HepG2 (cell line): ENCODE measurements around the gene LDLRAP1. TPM values are rescaled to one million over a fixed set of nuclear protein-coding genes. Genes with fewer than 3 reads are reported as not detected.
A peak's percentile ranks its signal among the peaks of the same experiment; 100 is the strongest.

Experiments
- ASH2L ChIP-seq: fragments of 300-600, 200-600 bp; sonication (generic); IDR thresholded peaks from 2 replicates; pipeline ENCODE4 v1.7.0; 2017; ENCODE audit warnings: low read depth, mild to moderate bottlenecking, moderate library complexity, mixed read lengths, low read length; ENCODE audit not compliant: insufficient read length
- BRCA1 ChIP-seq: sonication (generic); formaldehyde crosslinking; IDR thresholded peaks from 2 replicates; pipeline ENCODE4 v1.4.0; 2020; ENCODE audit warnings: missing genetic modification reagents
- CBX5 ChIP-seq: sonication (generic); formaldehyde crosslinking; IDR thresholded peaks from 2 replicates; pipeline ENCODE4 v1.4.0; 2020; ENCODE audit warnings: missing genetic modification reagents, borderline replicate concordance
- ERF ChIP-seq: IDR thresholded peaks from 2 replicates; pipeline ENCODE4 v1.6.1; 2018; ENCODE audit warnings: missing biosample characterization, missing genetic modification reagents
- GABPB1 ChIP-seq: IDR thresholded peaks from 2 replicates; pipeline ENCODE4 v1.6.1; 2016; ENCODE audit warnings: mild to moderate bottlenecking, missing genetic modification reagents, moderate library complexity, missing compliant biosample characterization
- IKZF4 ChIP-seq: sonication (generic); formaldehyde crosslinking; IDR thresholded peaks from 2 replicates; pipeline ENCODE4 v1.5.1; 2020; ENCODE audit warnings: borderline replicate concordance, mild to moderate bottlenecking, low read depth, missing genetic modification reagents; ENCODE audit errors: not compliant biosample characterization
- NFYC ChIP-seq: IDR thresholded peaks from 2 replicates; pipeline ENCODE4 v1.6.1; 2016; ENCODE audit warnings: missing genetic modification reagents, missing compliant biosample characterization
- RFX3 ChIP-seq: IDR thresholded peaks from 2 replicates; pipeline ENCODE4 v1.6.1; 2016; ENCODE audit warnings: missing biosample characterization, missing genetic modification reagents
- THYN1 ChIP-seq: sonication (generic); formaldehyde crosslinking; IDR thresholded peaks from 2 replicates; pipeline ENCODE4 v1.8.1; 2023; ENCODE audit warnings: low read depth, mild to moderate bottlenecking, moderate library complexity, missing genetic modification reagents, borderline replicate concordance
- ZNF367 ChIP-seq: sonication (generic); formaldehyde crosslinking; IDR thresholded peaks from 2 replicates; pipeline ENCODE4 v1.4.0; 2020; ENCODE audit warnings: missing genetic modification reagents, borderline replicate concordance
- ZNF543 ChIP-seq: sonication (generic); formaldehyde crosslinking; IDR thresholded peaks from 2 replicates; pipeline ENCODE4 v1.4.0; 2020; ENCODE audit warnings: mild to moderate bottlenecking, missing genetic modification reagents
- ZNF619 ChIP-seq: sonication (generic); formaldehyde crosslinking; IDR thresholded peaks from 2 replicates; pipeline ENCODE4 v1.4.0; 2020; ENCODE audit warnings: mild to moderate bottlenecking, missing genetic modification reagents
- ZSCAN21 ChIP-seq: sonication (generic); formaldehyde crosslinking; IDR thresholded peaks from 2 replicates; pipeline ENCODE4 v1.8.0; 2022; ENCODE audit warnings: mild to moderate bottlenecking, missing genetic modification reagents, moderate library complexity, borderline replicate concordance
- ZSCAN25 ChIP-seq: sonication (generic); formaldehyde crosslinking; IDR thresholded peaks from 2 replicates; pipeline ENCODE4 v1.8.0; 2022; ENCODE audit warnings: mild to moderate bottlenecking, missing genetic modification reagents
- ZZZ3 ChIP-seq: sonication (generic); formaldehyde crosslinking; IDR thresholded peaks from 2 replicates; pipeline ENCODE4 v1.4.0; 2020; ENCODE audit warnings: missing genetic modification reagents, mild to moderate bottlenecking, borderline replicate concordance
- polyA plus RNA-seq, 8 experiments: library from polyadenylated mRNA; depleted of rRNA in 3 of 8; stranded (reverse) in 7 of 8; unstranded in 1 of 8; fragments of >200 nt; fragmentation: Illumina TruSeq in 4 of 8; extraction: Trizol in 4 of 8; gene quantifications; 2 replicates each; pipeline versions ENCODE4 v1.2.1 to v1.2.3, GENCODE V29; 2011 to 2016; ENCODE audit warnings: low read depth in 4 of 8, missing spikeins in 1 of 8, mixed read lengths in 1 of 8; ENCODE audit not compliant: insufficient read depth in 1 of 8
- total RNA-seq, 5 experiments: library from RNA; depleted of rRNA; stranded (reverse); fragments of >200 nt; fragmentation: Illumina TruSeq; extraction: Trizol; gene quantifications; 2 replicates each; pipeline ENCODE4 v1.2.3, GENCODE V29; 2016; ENCODE audit warnings: low read depth in 1 of 5
- TF ChIP-seq, protein P1 (sequence below): IDR thresholded peaks from 2 replicates; pipeline ENCODE4 v1.6.1; 2016
- TF ChIP-seq, protein P2 (sequence below): sonication (generic); formaldehyde crosslinking; IDR thresholded peaks from 2 replicates; pipeline ENCODE4 v1.5.0; 2020; ENCODE audit warnings: mild to moderate bottlenecking, missing genetic modification reagents
- TF ChIP-seq, protein P3 (sequence below), 2 experiments: sonication (generic) in 1 of 2; formaldehyde crosslinking in 1 of 2; IDR thresholded peaks; 2 replicates each; pipeline versions ENCODE4 v1.4.0 to v1.6.1; 2018 to 2020; ENCODE audit warnings: missing genetic modification reagents in 2 of 2, borderline replicate concordance in 1 of 2, low read depth in 1 of 2, mild to moderate bottlenecking in 1 of 2, missing biosample characterization in 1 of 2
- TF ChIP-seq, protein P4 (sequence below): sonication (generic); formaldehyde crosslinking; IDR thresholded peaks from 2 replicates; pipeline ENCODE4 v1.4.0; 2020; ENCODE audit warnings: missing genetic modification reagents, low read depth, mild to moderate bottlenecking, borderline replicate concordance
- TF ChIP-seq, protein P5 (sequence below), 2 experiments: fragments of 450-650 bp in 1 of 2; sonication (generic) in 1 of 2; formaldehyde crosslinking; IDR thresholded peaks; 2 replicates each; pipeline versions ENCODE4 v1.5.0 to v1.8.0; 2020 to 2022; ENCODE audit warnings: mild to moderate bottlenecking in 1 of 2, missing genetic modification reagents in 1 of 2

The LDLRAP1 gene
- total and polyA plus RNA-seq, 2 of the 13 experiments (the other 11 are each of a cell fraction or from before 2014, with no cell fraction given): 7.2 to 12.1 TPM

DNA sequence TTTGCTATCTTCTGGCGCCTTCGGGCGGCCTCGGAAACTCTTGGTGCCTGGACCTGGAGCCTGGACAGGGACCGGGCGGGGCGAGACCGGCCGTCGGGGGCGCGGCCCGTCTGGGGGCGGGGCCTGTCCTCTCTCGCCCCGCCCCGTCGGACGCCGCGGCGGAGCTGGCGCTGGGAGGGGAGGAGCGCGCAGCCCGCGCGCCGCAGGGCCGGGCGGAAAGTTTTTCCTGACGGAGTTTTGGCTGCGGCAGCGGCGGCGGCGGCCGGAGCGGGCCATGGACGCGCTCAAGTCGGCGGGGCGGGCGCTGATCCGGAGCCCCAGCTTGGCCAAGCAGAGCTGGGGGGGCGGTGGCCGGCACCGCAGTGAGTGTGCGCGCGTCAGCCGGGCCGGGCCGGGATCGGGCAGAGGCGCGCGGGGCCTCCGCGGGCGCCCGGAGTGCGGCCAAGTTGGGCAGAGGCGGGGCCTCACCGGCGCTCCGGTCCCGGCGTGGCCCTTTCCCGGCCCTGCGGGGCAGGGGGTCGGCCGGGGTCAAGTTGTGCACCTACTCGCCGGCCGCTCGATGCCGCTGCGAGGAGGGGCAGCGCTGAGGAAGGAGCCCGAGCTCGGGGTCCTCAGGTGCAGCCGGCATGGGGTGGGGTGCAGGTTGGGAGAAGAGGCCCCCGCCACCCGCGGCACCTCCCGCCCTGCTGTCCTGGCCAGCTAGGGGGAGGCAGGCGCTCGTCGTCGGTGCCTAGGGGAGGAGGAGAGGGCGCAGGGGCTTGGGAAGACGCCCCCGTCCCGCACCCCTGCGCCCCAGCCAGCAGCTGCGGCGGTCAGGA is at the start of gene LDLRAP1 (continued):
- TF ChIP-seq THYN1: no peak
- TF ChIP-seq RFX3 (CRISPR knock-in tag): no peak
- no peak for TF ChIP-seq NFYC
- peak; percentile 49; the same call in 1 of the 2 replicates for TF ChIP-seq ERF (CRISPR knock-in tag)
- TF ChIP-seq, protein P1, sequence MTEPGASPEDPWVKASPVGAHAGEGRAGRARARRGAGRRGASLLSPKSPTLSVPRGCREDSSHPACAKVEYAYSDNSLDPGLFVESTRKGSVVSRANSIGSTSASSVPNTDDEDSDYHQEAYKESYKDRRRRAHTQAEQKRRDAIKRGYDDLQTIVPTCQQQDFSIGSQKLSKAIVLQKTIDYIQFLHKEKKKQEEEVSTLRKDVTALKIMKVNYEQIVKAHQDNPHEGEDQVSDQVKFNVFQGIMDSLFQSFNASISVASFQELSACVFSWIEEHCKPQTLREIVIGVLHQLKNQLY (CRISPR knock-in tag): no peak
- peak; percentile 63 for TF ChIP-seq ZSCAN25
- no peak for TF ChIP-seq ZSCAN21 (CRISPR knock-in tag)
- TF ChIP-seq ZNF367 (CRISPR knock-in tag): no peak
- TF ChIP-seq ZZZ3: no peak
- peak; percentile 31 for TF ChIP-seq ASH2L
- TF ChIP-seq CBX5 (CRISPR knock-in tag): no peak
- TF ChIP-seq, protein P2, sequence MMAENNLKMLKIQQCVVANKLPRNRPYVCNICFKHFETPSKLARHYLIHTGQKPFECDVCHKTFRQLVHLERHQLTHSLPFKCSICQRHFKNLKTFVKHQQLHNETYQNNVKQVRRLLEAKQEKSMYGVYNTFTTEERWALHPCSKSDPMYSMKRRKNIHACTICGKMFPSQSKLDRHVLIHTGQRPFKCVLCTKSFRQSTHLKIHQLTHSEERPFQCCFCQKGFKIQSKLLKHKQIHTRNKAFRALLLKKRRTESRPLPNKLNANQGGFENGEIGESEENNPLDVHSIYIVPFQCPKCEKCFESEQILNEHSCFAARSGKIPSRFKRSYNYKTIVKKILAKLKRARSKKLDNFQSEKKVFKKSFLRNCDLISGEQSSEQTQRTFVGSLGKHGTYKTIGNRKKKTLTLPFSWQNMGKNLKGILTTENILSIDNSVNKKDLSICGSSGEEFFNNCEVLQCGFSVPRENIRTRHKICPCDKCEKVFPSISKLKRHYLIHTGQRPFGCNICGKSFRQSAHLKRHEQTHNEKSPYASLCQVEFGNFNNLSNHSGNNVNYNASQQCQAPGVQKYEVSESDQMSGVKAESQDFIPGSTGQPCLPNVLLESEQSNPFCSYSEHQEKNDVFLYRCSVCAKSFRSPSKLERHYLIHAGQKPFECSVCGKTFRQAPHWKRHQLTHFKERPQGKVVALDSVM (CRISPR knock-in tag): no peak
- TF ChIP-seq, protein P3, sequence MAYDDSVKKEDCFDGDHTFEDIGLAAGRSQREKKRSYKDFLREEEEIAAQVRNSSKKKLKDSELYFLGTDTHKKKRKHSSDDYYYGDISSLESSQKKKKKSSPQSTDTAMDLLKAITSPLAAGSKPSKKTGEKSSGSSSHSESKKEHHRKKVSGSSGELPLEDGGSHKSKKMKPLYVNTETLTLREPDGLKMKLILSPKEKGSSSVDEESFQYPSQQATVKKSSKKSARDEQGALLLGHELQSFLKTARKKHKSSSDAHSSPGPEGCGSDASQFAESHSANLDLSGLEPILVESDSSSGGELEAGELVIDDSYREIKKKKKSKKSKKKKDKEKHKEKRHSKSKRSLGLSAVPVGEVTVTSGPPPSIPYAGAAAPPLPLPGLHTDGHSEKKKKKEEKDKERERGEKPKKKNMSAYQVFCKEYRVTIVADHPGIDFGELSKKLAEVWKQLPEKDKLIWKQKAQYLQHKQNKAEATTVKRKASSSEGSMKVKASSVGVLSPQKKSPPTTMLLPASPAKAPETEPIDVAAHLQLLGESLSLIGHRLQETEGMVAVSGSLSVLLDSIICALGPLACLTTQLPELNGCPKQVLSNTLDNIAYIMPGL (CRISPR knock-in tag; IDR thresholded peaks at IDR 0.05; ENCODE audit: borderline replicate concordance in 1 of 2, low read depth in 1 of 2): 0 out of 4 replicates have a peak, but pooled peaks have one; percentile 39
- TF ChIP-seq IKZF4 (CRISPR knock-in tag): no peak
- TF ChIP-seq ZNF543 (CRISPR knock-in tag): no peak
- no peak for TF ChIP-seq ZNF619
- TF ChIP-seq, protein P4, sequence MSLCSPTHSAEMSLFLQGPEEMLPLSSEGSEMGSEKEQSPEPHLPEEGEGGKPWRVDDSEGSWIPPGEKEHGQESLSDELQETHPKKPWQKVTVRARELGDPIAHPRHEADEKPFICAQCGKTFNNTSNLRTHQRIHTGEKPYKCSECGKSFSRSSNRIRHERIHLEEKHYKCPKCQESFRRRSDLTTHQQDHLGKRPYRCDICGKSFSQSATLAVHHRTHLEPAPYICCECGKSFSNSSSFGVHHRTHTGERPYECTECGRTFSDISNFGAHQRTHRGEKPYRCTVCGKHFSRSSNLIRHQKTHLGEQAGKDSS (CRISPR knock-in tag): no peak
- TF ChIP-seq GABPB1 (CRISPR knock-in tag): no peak; the same call in 1 of the 2 replicates
- TF ChIP-seq BRCA1 (CRISPR knock-in tag): no peak
- TF ChIP-seq, protein P5, sequence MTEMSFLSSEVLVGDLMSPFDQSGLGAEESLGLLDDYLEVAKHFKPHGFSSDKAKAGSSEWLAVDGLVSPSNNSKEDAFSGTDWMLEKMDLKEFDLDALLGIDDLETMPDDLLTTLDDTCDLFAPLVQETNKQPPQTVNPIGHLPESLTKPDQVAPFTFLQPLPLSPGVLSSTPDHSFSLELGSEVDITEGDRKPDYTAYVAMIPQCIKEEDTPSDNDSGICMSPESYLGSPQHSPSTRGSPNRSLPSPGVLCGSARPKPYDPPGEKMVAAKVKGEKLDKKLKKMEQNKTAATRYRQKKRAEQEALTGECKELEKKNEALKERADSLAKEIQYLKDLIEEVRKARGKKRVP (CRISPR knock-in tag; IDR thresholded peaks at IDR 0.05): no peak
